Kasumi-1 (cell line): Measurements from ENCODE around the gene PPM1H.
"Not testable (repeated sequence)": the region's sequence is repeated elsewhere in the genome, so short reads cannot be mapped to it uniquely, and the experiment has no call there.

ENCODE experiments used
- DNase-seq, 2 experiments: peaks; one replicate each; lab custom pipeline; 2025; lab: John Stamatoyannopoulos, UW

Gene PPM1H

GRCh38 chr12:62947364-62947763 is 12.4 kb upstream of the PPM1H start:
- no peak for DNase-seq

GRCh38 chr12:62943779-62944395 is 8.9 kb upstream of the PPM1H start:
- no peak for DNase-seq

GRCh38 chr12:62942316-62942715 is 7.4 kb upstream of the PPM1H start:
- DNase-seq, result not testable (repeated sequence)

GRCh38 chr12:62934239-62934798 is 631 bp downstream of the PPM1H start:
- DNase-seq, result peak; percentile 26 to 37

- no peak for DNase-seq
These were observed 1.2 kb downstream of the PPM1H start for GRCh38 chr12:62933602-62934238.

GRCh38 chr12:62933220-62933601 is 1.7 kb downstream of the PPM1H start:
- no peak for DNase-seq

- DNase-seq, result no peak
These were observed 3.5 kb downstream of the PPM1H start for GRCh38 chr12:62931477-62931876.

- DNase-seq, result no peak
These were observed 4.2 kb downstream of the PPM1H start for GRCh38 chr12:62930546-62931425.

GRCh38 chr12:62928632-62929031 is 6.3 kb downstream of the PPM1H start:
- no peak for DNase-seq

- DNase-seq, result no peak
These were observed 9.3 kb downstream of the PPM1H start for GRCh38 chr12:62925680-62926079.

- DNase-seq, result no peak
These were observed 10.9 kb downstream of the PPM1H start for GRCh38 chr12:62924084-62924483.

GRCh38 chr12:62922539-62922938 is 12.4 kb downstream of the PPM1H start:
- DNase-seq, result no peak

GRCh38 chr12:62919838-62920237 is 15.1 kb downstream of the PPM1H start:
- DNase-seq, result no peak

- DNase-seq, result no peak
These were observed 17.0 kb downstream of the PPM1H start for GRCh38 chr12:62917926-62918325.

GRCh38 chr12:62916632-62917425 is 18.1 kb downstream of the PPM1H start:
- DNase-seq, result no peak

- no peak for DNase-seq
These were observed 19.8 kb downstream of the PPM1H start for GRCh38 chr12:62915204-62915529.

GRCh38 chr12:62914443-62915203 is 20.3 kb downstream of the PPM1H start:
- no peak for DNase-seq

- no peak for DNase-seq
These were observed 21.6 kb downstream of the PPM1H start for GRCh38 chr12:62913380-62913779.

GRCh38 chr12:62912644-62913043 is 22.3 kb downstream of the PPM1H start:
- DNase-seq, result no peak

- DNase-seq, result no peak
These were observed 23.7 kb downstream of the PPM1H start for GRCh38 chr12:62911286-62911685.

GRCh38 chr12:62910549-62911169 is 24.3 kb downstream of the PPM1H start:
- no peak for DNase-seq
